Measurements from ENCODE around the gene PICK1.
"Not testable (repeated sequence)": the region's sequence is repeated elsewhere in the genome, so short reads cannot be mapped to it uniquely, and the experiment has no call there.

The PICK1 gene

DNA sequence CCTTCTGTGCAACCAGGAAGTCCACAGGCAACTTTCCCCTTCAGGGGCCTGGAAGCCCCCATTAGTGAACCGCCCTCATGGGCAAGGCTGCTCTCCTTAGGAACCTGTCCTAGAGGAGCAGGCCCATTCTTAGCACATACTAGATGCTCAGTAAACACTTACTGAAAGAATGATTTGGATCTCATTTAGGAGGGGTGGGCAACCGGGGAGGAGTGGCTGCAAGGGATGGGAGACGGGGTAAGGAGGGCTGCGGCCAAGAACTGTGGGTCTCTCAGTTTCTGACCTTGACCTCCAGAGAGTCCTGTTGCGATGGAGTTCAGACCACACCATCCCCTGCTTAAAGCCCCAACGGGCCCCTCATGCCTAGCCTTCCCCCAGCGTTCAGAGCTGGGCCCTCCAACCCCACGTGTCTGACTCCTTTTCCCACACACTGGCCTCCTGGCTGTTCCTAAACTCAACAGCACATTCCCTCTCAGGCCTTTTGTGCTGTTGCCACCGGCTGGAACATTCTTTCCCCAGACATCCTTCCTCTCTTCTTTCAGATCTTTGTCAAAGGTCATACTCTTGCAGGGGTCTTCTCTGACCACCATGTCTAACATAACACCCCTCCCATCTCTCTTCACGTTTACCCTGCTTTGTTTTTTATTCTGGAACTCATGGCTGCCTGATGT, 20.7 kb upstream of the PICK1 start:
- TF ChIP-seq, protein P1, sequence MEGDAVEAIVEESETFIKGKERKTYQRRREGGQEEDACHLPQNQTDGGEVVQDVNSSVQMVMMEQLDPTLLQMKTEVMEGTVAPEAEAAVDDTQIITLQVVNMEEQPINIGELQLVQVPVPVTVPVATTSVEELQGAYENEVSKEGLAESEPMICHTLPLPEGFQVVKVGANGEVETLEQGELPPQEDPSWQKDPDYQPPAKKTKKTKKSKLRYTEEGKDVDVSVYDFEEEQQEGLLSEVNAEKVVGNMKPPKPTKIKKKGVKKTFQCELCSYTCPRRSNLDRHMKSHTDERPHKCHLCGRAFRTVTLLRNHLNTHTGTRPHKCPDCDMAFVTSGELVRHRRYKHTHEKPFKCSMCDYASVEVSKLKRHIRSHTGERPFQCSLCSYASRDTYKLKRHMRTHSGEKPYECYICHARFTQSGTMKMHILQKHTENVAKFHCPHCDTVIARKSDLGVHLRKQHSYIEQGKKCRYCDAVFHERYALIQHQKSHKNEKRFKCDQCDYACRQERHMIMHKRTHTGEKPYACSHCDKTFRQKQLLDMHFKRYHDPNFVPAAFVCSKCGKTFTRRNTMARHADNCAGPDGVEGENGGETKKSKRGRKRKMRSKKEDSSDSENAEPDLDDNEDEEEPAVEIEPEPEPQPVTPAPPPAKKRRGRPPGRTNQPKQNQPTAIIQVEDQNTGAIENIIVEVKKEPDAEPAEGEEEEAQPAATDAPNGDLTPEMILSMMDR (IDR thresholded peaks at IDR 0.05) = no peak
- Histone ChIP-seq H3K27ac (peak overlapping the region in 1 of 2 donors; percentile 23), H3K4me3 (no peak overlapping the region)
- no peak for DNase-seq (ENCODE audit: low spot score)

DNA sequence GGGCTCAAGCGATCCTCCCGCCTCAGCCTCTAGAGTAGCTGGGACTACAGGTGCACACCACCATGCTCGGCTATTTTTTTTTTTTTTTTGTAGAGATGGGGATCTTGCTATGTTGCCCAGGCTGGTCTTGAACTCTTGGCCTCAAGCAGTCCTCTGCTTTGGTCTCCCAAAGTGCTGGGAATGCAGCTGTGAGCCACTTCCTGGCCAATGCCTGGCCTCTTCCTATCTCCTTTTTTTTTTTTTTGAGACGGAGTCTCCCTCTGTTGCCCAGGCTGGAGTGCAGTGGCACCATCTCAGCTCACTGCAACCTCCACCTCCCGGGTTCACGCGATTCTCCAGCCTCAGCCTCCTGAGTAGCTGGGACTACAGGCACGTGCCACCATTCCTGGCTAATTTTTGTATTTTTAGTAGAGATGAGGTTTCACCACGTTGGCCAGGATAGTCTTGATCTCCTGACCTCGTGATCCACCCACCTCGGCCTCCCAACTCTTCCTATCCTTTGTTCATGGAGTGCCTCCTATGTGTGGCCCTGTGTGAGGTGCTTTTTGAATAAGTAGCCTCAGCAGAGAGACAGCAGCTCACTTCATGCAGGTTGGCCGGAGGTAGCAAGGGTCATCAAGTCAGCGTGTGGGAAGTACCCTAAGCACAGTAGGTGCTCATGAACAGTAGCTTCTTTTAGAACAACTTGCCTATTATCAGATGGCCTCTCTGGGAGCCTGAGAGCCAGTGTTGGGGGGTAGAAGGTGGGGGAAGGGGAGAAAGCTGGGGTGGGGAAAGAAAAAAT, 19.6 kb upstream of the PICK1 start:
- DNase-seq (ENCODE audit: low spot score); H3K4me3 ChIP-seq: not testable (repeated sequence)
- H3K27ac ChIP-seq = peak overlapping the region in 1 of 2 donors; percentile 69

GRCh38 chr22:38038426-38038825, 18.8 kb upstream of the PICK1 start:
- no peak for DNase-seq (ENCODE audit: low spot score)
- TF ChIP-seq, protein P1 (IDR thresholded peaks at IDR 0.05) = no peak
- H3K4me3 ChIP-seq = no peak overlapping the region
- H3K27ac ChIP-seq = peak overlapping the region in 1 of 2 donors; percentile 69

DNA sequence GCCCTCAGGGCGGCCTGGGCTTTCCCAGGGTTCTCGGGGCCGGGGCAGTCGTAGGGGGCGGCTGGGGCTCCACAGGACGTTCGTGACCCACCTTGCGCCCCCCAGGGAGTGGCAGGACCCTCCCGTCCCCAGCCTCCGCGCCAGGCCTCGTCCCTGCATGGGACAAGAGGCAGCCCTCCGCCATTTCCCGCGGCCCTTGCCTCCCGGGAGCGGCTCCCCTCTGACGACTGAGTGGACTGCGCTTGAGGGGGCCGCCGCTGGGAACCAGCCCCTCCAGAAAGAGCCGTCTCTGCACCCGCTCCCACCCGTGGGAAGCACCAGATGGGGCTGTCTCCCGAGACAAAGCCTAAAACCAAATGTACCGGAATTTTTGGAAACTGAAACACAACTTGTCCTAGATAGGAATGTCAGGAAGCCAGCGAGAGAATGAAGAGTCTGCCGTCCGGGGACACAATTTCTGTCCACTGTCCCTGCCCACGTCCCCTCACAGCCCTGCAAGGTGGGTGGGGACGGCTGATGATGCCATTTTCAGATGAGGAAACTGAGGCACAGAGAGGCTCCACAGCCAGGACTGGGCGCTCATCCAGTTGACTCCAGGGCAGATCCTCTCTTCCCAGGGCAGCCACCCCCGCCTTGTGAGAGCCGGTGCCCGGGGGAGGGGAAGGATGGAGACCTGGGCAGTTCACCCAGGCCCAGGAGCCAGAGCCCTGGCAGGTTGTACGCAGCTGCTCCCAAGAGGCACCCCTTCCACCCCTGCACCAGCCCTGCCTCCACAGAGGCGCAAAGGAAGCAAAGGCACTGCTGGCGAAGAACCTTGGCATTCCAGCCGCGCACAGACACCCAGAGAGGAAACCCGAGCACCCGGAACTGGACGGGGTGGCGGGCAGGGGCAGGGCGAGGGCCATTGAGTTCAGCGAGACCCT, 18.1 kb upstream of the PICK1 start:
- DNase-seq (ENCODE audit: low spot score) = no peak
- TF ChIP-seq, protein P1 (IDR thresholded peaks at IDR 0.05) = no peak
- H3K27ac ChIP-seq = peak overlapping the region; percentile 8 to 69
- peak overlapping the region; percentile 43 for H3K4me3 ChIP-seq

- no peak for DNase-seq (ENCODE audit: low spot score)
- peak overlapping the region in 1 of 2 donors; percentile 13 for H3K27ac ChIP-seq
- TF ChIP-seq, protein P1 (IDR thresholded peaks at IDR 0.05) = no peak
- no peak overlapping the region for H3K4me3 ChIP-seq
These were observed 16.0 kb upstream of the PICK1 start for GRCh38 chr22:38040953-38041759.

DNA sequence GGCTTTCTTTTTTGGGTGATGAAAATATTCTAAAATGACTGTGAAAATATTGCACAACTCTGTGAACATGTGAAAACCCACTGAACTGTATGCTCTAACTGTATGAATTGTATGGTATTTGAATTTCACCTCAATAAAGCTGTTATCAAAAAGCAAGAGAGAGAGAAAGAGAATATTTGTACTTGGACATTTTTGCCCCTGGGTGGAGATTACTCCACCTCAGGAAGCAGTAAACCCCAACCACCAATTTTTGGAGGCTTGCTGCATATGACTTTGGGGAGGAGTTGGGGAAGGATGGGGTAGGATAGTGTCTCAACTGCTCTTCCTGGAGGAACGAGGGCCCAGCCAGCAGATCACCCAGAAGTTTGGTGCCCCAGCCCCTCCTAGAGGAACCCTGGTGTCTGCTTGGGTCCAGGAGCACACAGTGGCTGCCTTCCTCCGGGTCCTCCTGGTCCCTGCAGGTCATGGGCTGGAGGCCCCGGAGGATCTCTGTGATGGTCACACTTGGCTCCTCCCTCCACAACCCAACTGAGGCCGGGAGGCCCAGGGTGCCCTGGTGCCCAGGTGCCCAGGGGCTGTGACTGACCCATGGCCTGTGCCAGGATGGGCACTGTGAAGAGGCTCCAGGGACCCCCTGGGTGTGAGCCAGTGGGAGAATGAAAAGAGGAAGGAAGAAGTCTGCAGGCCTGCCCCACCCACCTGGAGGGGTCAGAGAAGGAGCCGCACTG, 15.3 kb upstream of the PICK1 start:
- TF ChIP-seq, protein P1 (IDR thresholded peaks at IDR 0.05) = no peak
- peak overlapping the region in 1 of 2 donors; percentile 44 for H3K27ac ChIP-seq
- no peak overlapping the region for H3K4me3 ChIP-seq
- no peak for DNase-seq (ENCODE audit: low spot score)

Data from coronary artery (tissue), 2 donors.